Type B pancreatic cell (in vitro differentiated cells): ENCODE data around the gene FBXO48. TPM values are rescaled to one million over a fixed set of nuclear protein-coding genes. Genes with fewer than 3 reads are reported as not detected.
A peak's percentile ranks its signal among the peaks of the same experiment; 100 is the strongest.

Experiments
- DNase-seq: peaks from one replicate; pipeline ENCODE4 v3.0.0; 2021; ENCODE audit warnings: mixed read lengths; ENCODE audit not compliant: unreplicated experiment; ENCODE audit errors: extremely low spot score
- H3K27ac Mint-ChIP-seq: 2 replicates; pipeline ENCODE4 v1.8.0; 2021; ENCODE audit warnings: mild to moderate bottlenecking, mixed read lengths
- H3K27me3 Mint-ChIP-seq: 2 replicates; pipeline ENCODE4 v1.8.0; 2021; ENCODE audit warnings: mixed read lengths
- H3K36me3 Mint-ChIP-seq: 2 replicates; pipeline ENCODE4 v1.8.0; 2021; ENCODE audit warnings: mixed read lengths
- H3K4me1 Mint-ChIP-seq: one replicate; pipeline ENCODE4 v1.8.0; 2021; ENCODE audit warnings: mixed read lengths; ENCODE audit not compliant: unreplicated experiment
- H3K4me3 Mint-ChIP-seq: 2 replicates; pipeline ENCODE4 v1.8.0; 2021; ENCODE audit warnings: mild to moderate bottlenecking, mixed read lengths
- H3K9me3 Mint-ChIP-seq: 2 replicates; pipeline ENCODE4 v1.8.0; 2021; ENCODE audit warnings: mixed read lengths
- CTCF ChIP-seq: fragments of 200-600 bp; sonication (generic); conservative IDR thresholded peaks from 2 replicates; pipeline ENCODE4 v1.5.0; 2021; ENCODE audit warnings: antibody characterized with exemption, mild to moderate bottlenecking
- total RNA-seq: library from RNA; stranded (reverse); gene quantifications from 2 replicates; pipeline ENCODE4 v1.2.1, GENCODE V29; 2021; ENCODE audit warnings: low replicate concordance

FBXO48 gene
- total RNA-seq, 1 donor from 2014 or later = 2.0 TPM

DNA sequence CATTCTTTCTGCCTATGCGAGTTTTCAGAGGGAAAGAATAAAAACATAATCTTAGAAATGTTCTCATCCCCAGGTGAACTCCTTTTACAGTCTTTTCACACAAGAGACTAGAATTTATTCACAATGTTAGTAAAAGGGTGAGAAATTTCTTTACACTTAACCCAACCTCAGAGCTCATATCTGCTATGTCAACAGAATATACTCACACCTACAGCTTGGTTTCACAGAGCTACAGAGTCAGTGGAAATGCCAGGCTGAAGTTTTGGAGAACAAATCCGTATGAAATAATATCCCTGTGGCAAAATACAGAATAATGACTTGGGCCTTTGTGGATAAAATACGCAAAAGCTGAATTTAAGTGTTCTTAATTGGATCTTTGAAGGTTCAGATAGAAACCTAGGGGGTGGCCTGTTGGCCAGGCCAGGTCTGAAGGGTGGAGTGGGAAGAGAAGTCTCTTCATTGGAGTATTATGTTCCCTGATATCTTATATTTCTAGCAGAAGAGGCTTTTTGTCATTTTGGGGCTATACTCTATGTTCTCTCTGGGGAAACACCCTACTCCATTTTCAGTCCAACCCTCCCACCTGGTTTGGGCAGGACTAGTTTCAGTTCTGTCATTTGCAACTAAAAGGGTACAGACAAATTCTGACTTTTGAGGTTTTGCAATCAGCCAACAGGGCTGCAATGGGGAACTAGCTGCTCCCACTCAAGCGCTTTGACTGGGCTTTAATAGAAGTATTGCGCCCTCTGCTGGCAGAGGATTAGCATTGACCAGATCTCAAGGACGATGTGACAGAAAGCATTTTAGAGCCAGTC, 25.7 kb downstream of the FBXO48 start:
- DNase-seq = no peak
- Mint-ChIP-seq H3K4me1 (peaks cover 8% of the 10 kb centered on the region), H3K9me3 (no peaks in the 10 kb centered on the region), H3K27me3 (peaks cover 13% of the 10 kb centered on the region), H3K4me3 (no peak overlapping the region), H3K27ac (no peak overlapping the region), H3K36me3 (no peaks in the 10 kb centered on the region)
- peak; percentile 94 for TF ChIP-seq CTCF

- Mint-ChIP-seq H3K27me3 (peaks cover 10% of the 10 kb centered on the region), H3K9me3 (no peaks in the 10 kb centered on the region), H3K27ac (no peak overlapping the region), H3K4me1 (peaks cover 12% of the 10 kb centered on the region), H3K4me3 (no peak overlapping the region), H3K36me3 (no peaks in the 10 kb centered on the region)
- DNase-seq = no peak
- no peak for TF ChIP-seq CTCF
Observed at GRCh38 chr2:68438455-68439303, 28.4 kb downstream of the FBXO48 start.

- TF ChIP-seq CTCF = no peak
- no peaks in the 10 kb centered on the region for H3K9me3 Mint-ChIP-seq
- H3K4me1 Mint-ChIP-seq = peaks cover 7% of the 10 kb centered on the region
- DNase-seq = no peak
- no peaks in the 10 kb centered on the region for H3K36me3 Mint-ChIP-seq
- H3K27me3 Mint-ChIP-seq = peaks cover 7% of the 10 kb centered on the region
- no peak overlapping the region for H3K27ac Mint-ChIP-seq
- no peak overlapping the region for H3K4me3 Mint-ChIP-seq
Observed at GRCh38 chr2:68436270-68436669, 30.8 kb downstream of the FBXO48 start.

DNA sequence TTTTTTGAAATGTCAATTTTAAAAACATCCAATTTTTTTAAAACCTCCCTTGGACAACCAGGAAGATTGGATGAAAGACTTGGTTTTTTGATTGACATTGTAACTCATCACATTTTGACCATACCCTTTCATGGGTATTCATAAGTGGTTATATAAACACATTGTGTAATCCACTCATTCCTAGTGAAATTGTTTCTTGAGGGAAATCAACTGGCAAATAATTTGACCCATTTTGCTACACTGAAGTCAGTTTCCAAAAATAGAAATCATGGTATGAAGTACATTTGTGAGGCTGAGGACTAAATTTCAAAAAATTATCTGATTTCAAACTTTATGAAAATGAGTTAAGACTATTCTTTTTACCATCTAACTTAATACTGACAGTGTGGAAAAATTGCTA, 31.5 kb downstream of the FBXO48 start:
- Mint-ChIP-seq H3K36me3 (no peaks in the 10 kb centered on the region), H3K27ac (no peak overlapping the region), H3K9me3 (no peaks in the 10 kb centered on the region), H3K4me3 (no peak overlapping the region), H3K4me1 (peaks cover 6% of the 10 kb centered on the region), H3K27me3 (peaks cover 7% of the 10 kb centered on the region)
- TF ChIP-seq CTCF = no peak
- DNase-seq = no peak

DNA sequence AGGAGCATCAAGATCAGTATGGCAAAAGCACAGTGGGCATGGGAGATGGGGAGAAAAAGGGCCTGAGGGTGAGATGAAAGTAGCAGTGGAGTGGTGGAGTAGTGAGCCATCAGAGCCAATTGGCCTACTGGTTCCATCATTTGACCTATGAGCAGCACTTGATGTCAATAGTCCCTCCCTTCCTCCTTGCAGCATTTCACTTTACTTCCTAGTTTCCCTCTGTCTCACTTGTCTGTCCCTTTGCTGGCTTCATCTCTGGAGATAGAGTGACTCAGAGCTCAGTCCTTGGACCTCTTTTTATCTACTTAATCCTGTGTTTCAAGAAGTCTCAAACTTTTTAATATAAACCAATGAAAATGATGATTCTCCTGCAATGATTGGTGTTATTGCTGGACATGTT, 32.1 kb downstream of the FBXO48 start:
- Mint-ChIP-seq H3K27ac (no peak overlapping the region), H3K27me3 (peaks cover 10% of the 10 kb centered on the region)
- TF ChIP-seq CTCF = no peak

More for the DNA sequence above, 32.1 kb downstream of the FBXO48 start:
- no peaks in the 10 kb centered on the region for H3K36me3 Mint-ChIP-seq
- H3K4me3 Mint-ChIP-seq = no peak overlapping the region
- no peak for DNase-seq
- H3K9me3 Mint-ChIP-seq = no peaks in the 10 kb centered on the region
- peaks cover 6% of the 10 kb centered on the region for H3K4me1 Mint-ChIP-seq
